ENCODE results near the gene GLI1. TPM values are rescaled to one million over a fixed set of nuclear protein-coding genes. Genes with fewer than 3 reads are reported as not detected.
"Not testable (repeated sequence)": the region's sequence is repeated elsewhere in the genome, so short reads cannot be mapped to it uniquely, and the experiment has no call there.

Gene GLI1
- total RNA-seq, 8 experiments from 2014 or later = 0.66 to 8.3 (median 3.2) TPM

GRCh38 chr12:57483466-57483865 lies 23.9 kb downstream of the GLI1 start:
- H3K27ac ChIP-seq = no peak overlapping the region
- peak in 3 of 8 experiments; percentile 8 to 14 (median 12) for ATAC-seq (replicated peaks in 6 of 8)
- in situ Hi-C loops (cut with MboI; ENCODE audit: low pct_unique_long_range_greater_than_20kb in 2 of 9, low sequenced_read_pairs in 9 of 9, unreplicated experiment in 9 of 9) = no loop called here
- no peak overlapping the region for H3K4me3 ChIP-seq
- 10 to 89% (median 68%) methylated on average over 1 to 5 of the region's 5 CpGs; no CpG with 5 or more reads in 1 of the 10 experiments for WGBS, 10 experiments
- peaks cover 0 to 3% of the 10 kb centered on the region in 2 donors for H3K4me1 ChIP-seq (replicated peaks in 1 of 2)

- H3K4me3 ChIP-seq = no peak overlapping the region
- H3K4me1 ChIP-seq (replicated peaks in 1 of 2) = peaks cover 9 to 10% of the 10 kb centered on the region in 2 donors
- H3K27ac ChIP-seq = no peak overlapping the region
- ATAC-seq (replicated peaks in 6 of 8) = no peak
- in situ Hi-C loops (cut with MboI; ENCODE audit: low pct_unique_long_range_greater_than_20kb in 2 of 9, low sequenced_read_pairs in 9 of 9, unreplicated experiment in 9 of 9) = no loop called here
Observed at GRCh38 chr12:57485695-57486094, 26.1 kb downstream of the GLI1 start.

- H3K27ac ChIP-seq = peak overlapping the region in 1 of 2 donors; percentile 62
- H3K4me1 ChIP-seq (replicated peaks in 1 of 2) = peaks cover 9 to 10% of the 10 kb centered on the region in 2 donors
- in situ Hi-C loops (cut with MboI; ENCODE audit: low pct_unique_long_range_greater_than_20kb in 2 of 9, low sequenced_read_pairs in 9 of 9, unreplicated experiment in 9 of 9) = no loop called here
- WGBS, 10 experiments = 79 to 100% (median 95%) methylated on average over 2 to 14 of the region's 27 CpGs; no CpG with 5 or more reads in 2 of the 10 experiments
- no peak for ATAC-seq (replicated peaks in 6 of 8)
- peak overlapping the region in 2 of 5 donors; percentile 15 to 86 for H3K4me3 ChIP-seq
Observed at GRCh38 chr12:57487055-57487596, 27.5 kb downstream of the GLI1 start.

GRCh38 chr12:57487597-57488401 lies 28.2 kb downstream of the GLI1 start, which contains the start of gene MARS1:
TSS of gene MARS1 (plus strand) at chr12:57488068. CDS start at chr12:57488091, 23 bp downstream.
- Histone ChIP-seq H3K27ac (peak within 1 kb of the TSS; percentile 96 to 97), H3K4me1 (replicated peaks in 1 of 2) (peaks cover 9 to 10% of the 10 kb centered on the region in 2 donors), H3K4me3 (peak within 1 kb of the TSS; percentile 86 to 99 (median 93))
- peak; percentile 93 to 99 (median 98) for ATAC-seq (replicated peaks in 6 of 8)
- in situ Hi-C loops (cut with MboI; ENCODE audit: low pct_unique_long_range_greater_than_20kb in 2 of 9, low sequenced_read_pairs in 9 of 9, unreplicated experiment in 9 of 9) = no loop called here
- 0 to 17% (median 4%) methylated on average over 3 to 15 of the region's 47 CpGs; no CpG with 5 or more reads in 1 of the 10 experiments for WGBS, 10 experiments

- Histone ChIP-seq H3K4me3 (peak overlapping the region; percentile 86 to 99 (median 93)), H3K4me1 (replicated peaks in 1 of 2) (peaks cover 9 to 10% of the 10 kb centered on the region in 2 donors), H3K27ac (peak overlapping the region; percentile 96 to 97)
- peak in 1 of 8 experiments; percentile 3 for ATAC-seq (replicated peaks in 6 of 8)
- in situ Hi-C loops (cut with MboI; ENCODE audit: low pct_unique_long_range_greater_than_20kb in 2 of 9, low sequenced_read_pairs in 9 of 9, unreplicated experiment in 9 of 9) = no loop called here
- WGBS, 10 experiments = 10 to 53% (median 24%) methylated on average over 2 to 11 of the region's 11 CpGs; no CpG with 5 or more reads in 1 of the 10 experiments
Observed at GRCh38 chr12:57488402-57489156, 29.0 kb downstream of the GLI1 start.

- Histone ChIP-seq H3K4me1 (replicated peaks in 1 of 2) (peaks cover 9 to 10% of the 10 kb centered on the region in 2 donors), H3K4me3 (peak overlapping the region; percentile 86 to 99 (median 93)), H3K27ac (peak overlapping the region; percentile 5 to 97)
- WGBS, 10 experiments = 40 to 100% (median 100%) methylated on average over 1 to 5 of the region's 5 CpGs; no CpG with 5 or more reads in 1 of the 10 experiments
- no peak for ATAC-seq (replicated peaks in 6 of 8)
- in situ Hi-C loops (cut with MboI; ENCODE audit: low pct_unique_long_range_greater_than_20kb in 2 of 9, low sequenced_read_pairs in 9 of 9, unreplicated experiment in 9 of 9) = no loop called here
Observed at GRCh38 chr12:57489157-57489641, 29.6 kb downstream of the GLI1 start.

- Histone ChIP-seq H3K4me1 (replicated peaks in 1 of 2) (peaks cover 9 to 10% of the 10 kb centered on the region in 2 donors), H3K4me3 (no peak overlapping the region), H3K27ac (no peak overlapping the region)
- no peak for ATAC-seq (replicated peaks in 6 of 8)
- 83 to 100% (median 100%) methylated on average over 1 to 3 of the region's 4 CpGs; no CpG with 5 or more reads in 4 of the 10 experiments for WGBS, 10 experiments
- in situ Hi-C loops (cut with MboI; ENCODE audit: low pct_unique_long_range_greater_than_20kb in 2 of 9, low sequenced_read_pairs in 9 of 9, unreplicated experiment in 9 of 9) = no loop called here
Observed at GRCh38 chr12:57490126-57490525, 30.5 kb downstream of the GLI1 start.

GRCh38 chr12:57491393-57492280 lies 32.1 kb downstream of the GLI1 start:
- no peak for ATAC-seq (replicated peaks in 6 of 8)
- peaks cover 9 to 10% of the 10 kb centered on the region in 2 donors for H3K4me1 ChIP-seq (replicated peaks in 1 of 2)
- in situ Hi-C loops (cut with MboI; ENCODE audit: low pct_unique_long_range_greater_than_20kb in 2 of 9, low sequenced_read_pairs in 9 of 9, unreplicated experiment in 9 of 9) = no loop called here
- H3K4me3 ChIP-seq = no peak overlapping the region
- no peak overlapping the region for H3K27ac ChIP-seq
- WGBS, 10 experiments = 80 to 100% (median 92%) methylated on average over 2 to 10 of the region's 15 CpGs

- H3K27ac ChIP-seq; H3K4me1 ChIP-seq (replicated peaks in 1 of 2); ATAC-seq (replicated peaks in 6 of 8); H3K4me3 ChIP-seq; in situ Hi-C loops (cut with MboI; ENCODE audit: low pct_unique_long_range_greater_than_20kb in 2 of 9, low sequenced_read_pairs in 9 of 9, unreplicated experiment in 9 of 9): not testable (repeated sequence)
- no CpG with 5 or more reads among the region's 48 CpGs for WGBS, 10 experiments
Observed at GRCh38 chr12:57495051-57495701, 35.6 kb downstream of the GLI1 start.

- Histone ChIP-seq H3K4me1 (replicated peaks in 1 of 2) (no peaks in the 10 kb centered on the region), H3K4me3 (no peak overlapping the region), H3K27ac (no peak overlapping the region)
- ATAC-seq (replicated peaks in 6 of 8) = no peak
- in situ Hi-C loops (cut with MboI; ENCODE audit: low pct_unique_long_range_greater_than_20kb in 2 of 9, low sequenced_read_pairs in 9 of 9, unreplicated experiment in 9 of 9) = no loop called here
Observed at GRCh38 chr12:57496822-57497221, 37.2 kb downstream of the GLI1 start.

GRCh38 chr12:57497223-57498131 lies 37.9 kb downstream of the GLI1 start:
- Histone ChIP-seq H3K4me3 (no peak overlapping the region), H3K27ac (no peak overlapping the region), H3K4me1 (replicated peaks in 1 of 2) (no peaks in the 10 kb centered on the region)
- 87 to 100% (median 94%) methylated on average over 2 to 11 of the region's 12 CpGs for WGBS, 10 experiments
- in situ Hi-C loops (cut with MboI; ENCODE audit: low pct_unique_long_range_greater_than_20kb in 2 of 9, low sequenced_read_pairs in 9 of 9, unreplicated experiment in 9 of 9) = no loop called here
- no peak for ATAC-seq (replicated peaks in 6 of 8)

Measured in motor neuron (in vitro differentiated cells).